HG03520 (cell line): Measurements from ENCODE around the gene PDIA2.
"Not testable (repeated sequence)": the region's sequence is repeated elsewhere in the genome, so short reads cannot be mapped to it uniquely, and the experiment has no call there.

Experiments
- ATAC-seq: cut with Tn5 transposase; IDR thresholded peaks from one replicate; pipeline ENCODE4 v1.9.1; 2021; ENCODE audit warnings: mild to moderate bottlenecking, moderate library complexity; ENCODE audit not compliant: unreplicated experiment

Gene PDIA2

GRCh38 chr16:263944-264343, 19.0 kb upstream of the PDIA2 start:
- ATAC-seq, result no peak

- ATAC-seq, result no peak
These were observed 18.5 kb upstream of the PDIA2 start for GRCh38 chr16:264440-264951.

GRCh38 chr16:265002-265529, 17.9 kb upstream of the PDIA2 start:
- no peak for ATAC-seq

GRCh38 chr16:265711-266110, 17.3 kb upstream of the PDIA2 start:
- no peak for ATAC-seq

- ATAC-seq, result no peak
These were observed 16.5 kb upstream of the PDIA2 start for GRCh38 chr16:266258-267164.

GRCh38 chr16:267562-267961, 15.4 kb upstream of the PDIA2 start:
- not testable (repeated sequence) for ATAC-seq

- no peak for ATAC-seq
These were observed 14.6 kb upstream of the PDIA2 start for GRCh38 chr16:268141-269053.

- no peak for ATAC-seq
These were observed 13.7 kb upstream of the PDIA2 start for GRCh38 chr16:269061-269796.

GRCh38 chr16:270381-271255, 12.3 kb upstream of the PDIA2 start:
- ATAC-seq, result no peak

GRCh38 chr16:272633-273546, 10.1 kb upstream of the PDIA2 start:
- no peak for ATAC-seq

GRCh38 chr16:273547-274421, 9.2 kb upstream of the PDIA2 start:
- ATAC-seq, result no peak

GRCh38 chr16:275041-275641, 7.8 kb upstream of the PDIA2 start:
- ATAC-seq, result no peak

- ATAC-seq, result no peak
These were observed 7.2 kb upstream of the PDIA2 start, which contains the start of gene RGS11 for GRCh38 chr16:275786-276232. RGS11 (minus strand) TSS chr16:275944; CDS start chr16:275911, 33 bp downstream.

GRCh38 chr16:276426-277077, 6.4 kb upstream of the PDIA2 start:
- ATAC-seq, result no peak

GRCh38 chr16:278863-279366, 4.0 kb upstream of the PDIA2 start:
- ATAC-seq, result no peak

GRCh38 chr16:279531-279930, 3.4 kb upstream of the PDIA2 start:
- no peak for ATAC-seq
